Activated T-cell treated with anti-CD3 and anti-CD28 coated beads, Interleukin-2, amount 50 U/mL, for 1 hour (primary cell): ENCODE measurements around the gene ADAM10.
"Not testable (repeated sequence)": the region's sequence is repeated elsewhere in the genome, so short reads cannot be mapped to it uniquely, and the experiment has no call there.

Experiments
- DNase-seq: peaks from one replicate; pipeline ENCODE4 v3.0.0-alpha.2; 2020

The ADAM10 gene

DNA sequence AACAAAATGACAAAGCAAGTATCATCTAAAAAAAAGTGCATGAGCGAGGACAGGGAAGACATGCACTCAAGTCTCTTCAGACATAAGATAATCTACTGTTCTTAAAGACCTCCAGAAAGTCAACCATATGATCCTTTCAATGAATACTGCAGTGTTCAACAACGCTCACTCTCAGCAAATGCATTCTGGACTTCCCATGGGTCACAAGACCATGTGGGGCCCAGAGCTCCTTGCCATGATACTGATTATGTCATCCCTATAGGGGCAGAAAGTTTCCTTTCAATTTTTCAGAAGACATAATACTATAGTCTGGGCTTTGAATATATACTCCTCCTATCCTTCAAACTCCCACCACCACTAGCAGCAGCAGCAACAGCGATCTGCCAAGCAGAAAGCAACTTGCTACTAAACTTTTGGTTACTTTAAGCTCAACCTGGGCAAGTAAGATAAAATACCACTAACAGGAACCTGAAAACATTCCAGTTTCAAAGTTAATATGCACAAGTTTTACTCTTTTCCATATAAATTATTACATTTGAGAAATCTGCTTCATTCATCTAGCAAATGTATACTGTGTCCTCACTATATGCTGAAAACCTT lies 143.5 kb downstream of the ADAM10 start:
- no peak for DNase-seq

GRCh38 chr15:58604455-58604923 lies 145.0 kb downstream of the ADAM10 start:
- no peak for DNase-seq

DNA sequence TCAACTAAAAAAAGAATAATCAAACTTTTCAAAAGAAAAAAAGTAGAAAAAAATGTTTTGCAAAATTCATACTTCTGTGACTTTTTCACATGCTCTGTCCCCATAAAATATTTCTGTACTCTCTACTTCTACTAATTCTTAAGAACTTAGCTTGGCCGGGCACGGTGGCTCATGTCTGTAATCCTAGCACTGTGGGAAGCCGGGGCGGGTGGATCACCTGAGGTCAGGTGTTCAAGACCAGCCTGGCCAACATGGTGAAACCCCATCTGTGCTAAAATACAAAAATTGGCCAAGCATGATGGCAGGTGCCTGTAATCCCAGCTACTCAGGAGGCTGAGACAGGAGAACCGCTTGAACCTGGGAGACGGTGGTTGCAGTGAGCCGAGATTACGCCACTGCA lies 145.6 kb downstream of the ADAM10 start:
- not testable (repeated sequence) for DNase-seq

GRCh38 chr15:58602823-58603222 lies 146.7 kb downstream of the ADAM10 start:
- DNase-seq: no peak

- DNase-seq: no peak
Measured at GRCh38 chr15:58598829-58599210, 150.7 kb downstream of the ADAM10 start.

DNA sequence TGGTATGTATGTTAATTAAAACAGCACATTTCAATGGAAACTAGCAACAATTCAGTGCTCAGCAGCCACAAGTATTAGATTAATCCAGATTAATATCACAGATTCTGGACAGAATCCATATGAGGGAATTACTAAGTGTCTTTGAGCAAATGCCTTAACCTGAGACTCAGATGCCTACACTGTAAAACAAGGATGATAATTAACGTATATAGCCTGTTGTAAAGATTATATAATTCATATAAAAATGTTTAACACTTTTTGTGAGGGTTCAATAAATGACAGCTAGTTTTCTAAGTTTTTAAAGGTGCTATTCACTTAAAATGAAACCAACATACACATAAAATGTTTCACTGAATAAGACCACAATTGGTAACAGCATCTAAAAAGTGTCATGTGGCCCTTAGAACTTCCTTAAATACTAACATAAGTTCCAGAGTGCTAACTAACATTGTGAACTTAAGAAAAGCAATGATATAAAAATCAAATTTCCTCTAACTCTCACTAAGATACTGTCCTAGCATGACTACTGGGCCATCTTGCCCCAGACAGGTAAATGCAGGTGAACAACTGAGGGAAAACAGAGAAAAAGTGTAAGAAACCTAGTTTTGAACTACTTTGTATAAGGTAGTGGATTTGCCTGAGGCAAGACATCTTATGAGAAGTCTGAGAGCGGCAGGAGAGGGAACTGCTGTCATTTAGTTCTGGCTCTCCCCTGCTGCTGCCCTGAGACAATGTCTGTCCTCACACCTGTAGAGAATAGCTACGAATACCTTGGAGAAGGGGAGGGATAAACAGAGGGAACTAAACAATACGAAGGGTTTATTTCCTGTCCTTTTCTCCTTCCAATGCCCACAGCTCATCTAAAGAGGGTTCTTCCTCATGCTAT lies 151.3 kb downstream of the ADAM10 start:
- DNase-seq: no peak

DNA sequence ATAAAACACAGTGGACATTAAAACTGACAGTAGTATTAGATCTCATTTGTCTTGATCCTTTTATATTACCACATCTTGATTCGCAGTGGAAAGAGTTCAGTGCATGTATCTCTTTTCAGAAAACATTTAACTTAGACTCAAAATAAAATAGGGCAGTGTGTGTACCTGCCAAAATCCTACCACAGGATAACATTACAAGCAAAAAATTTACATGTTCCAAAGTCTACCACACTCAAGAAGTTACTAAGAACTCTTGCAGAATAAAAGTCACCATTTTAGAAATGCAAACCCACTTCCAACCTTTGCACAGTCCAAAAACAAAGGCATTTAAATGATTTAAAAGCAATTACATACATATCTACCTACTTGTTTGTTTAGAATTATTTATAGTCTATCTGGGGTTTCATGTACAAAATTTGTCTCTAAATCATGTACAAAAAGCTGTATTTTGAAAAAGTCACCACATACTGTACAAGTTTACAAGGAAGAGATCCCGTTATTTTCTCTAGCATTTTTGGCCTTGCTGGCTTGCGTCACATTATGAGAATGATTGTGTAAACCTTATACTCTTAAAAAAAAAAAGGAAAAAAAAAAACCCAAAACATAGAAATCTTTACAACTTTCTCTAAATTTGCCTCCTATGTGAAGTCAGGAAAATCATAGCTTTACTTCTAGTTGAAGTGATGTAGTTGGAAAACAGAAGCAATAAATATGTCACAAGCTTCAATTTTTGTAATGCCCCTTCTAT lies 153.8 kb downstream of the ADAM10 start:
- no peak for DNase-seq

DNA sequence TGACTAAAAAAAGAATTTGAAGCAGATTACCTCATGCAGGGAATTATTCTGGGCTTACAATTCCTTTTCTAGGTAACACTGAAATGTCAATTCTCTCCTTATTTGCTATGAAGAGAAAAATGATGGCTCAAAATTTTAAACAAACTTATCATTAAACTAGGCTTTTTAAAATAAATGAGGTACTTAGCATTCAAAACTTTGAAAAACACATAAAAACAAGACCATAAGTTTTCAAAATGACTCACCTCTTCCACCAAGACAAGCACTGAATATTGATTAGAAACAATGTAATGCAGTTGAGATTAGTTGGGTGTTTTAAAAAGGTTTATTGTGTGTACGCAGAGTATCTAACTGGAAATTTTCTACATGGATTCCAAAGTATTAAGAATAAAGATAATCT lies 154.6 kb downstream of the ADAM10 start:
- no peak for DNase-seq

DNA sequence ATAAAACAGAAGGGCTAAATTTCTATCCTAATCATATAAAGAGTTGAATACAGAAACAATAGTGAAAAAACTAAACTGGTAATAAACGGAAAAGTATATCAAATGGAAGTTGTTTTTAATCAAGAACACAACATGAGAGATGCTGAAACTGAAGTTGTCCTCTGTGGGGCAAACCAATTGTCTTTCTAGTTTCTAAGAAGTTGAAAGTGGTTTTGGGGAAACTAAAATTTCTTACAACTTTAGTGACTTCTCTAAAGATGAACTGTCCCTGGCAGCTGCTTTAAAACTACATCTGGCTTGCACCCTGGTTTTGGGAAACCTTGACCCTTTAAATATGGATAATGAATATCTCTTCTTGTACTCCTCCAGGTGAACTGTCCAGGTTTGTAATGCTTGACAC lies 155.6 kb downstream of the ADAM10 start:
- DNase-seq: no peak

DNA sequence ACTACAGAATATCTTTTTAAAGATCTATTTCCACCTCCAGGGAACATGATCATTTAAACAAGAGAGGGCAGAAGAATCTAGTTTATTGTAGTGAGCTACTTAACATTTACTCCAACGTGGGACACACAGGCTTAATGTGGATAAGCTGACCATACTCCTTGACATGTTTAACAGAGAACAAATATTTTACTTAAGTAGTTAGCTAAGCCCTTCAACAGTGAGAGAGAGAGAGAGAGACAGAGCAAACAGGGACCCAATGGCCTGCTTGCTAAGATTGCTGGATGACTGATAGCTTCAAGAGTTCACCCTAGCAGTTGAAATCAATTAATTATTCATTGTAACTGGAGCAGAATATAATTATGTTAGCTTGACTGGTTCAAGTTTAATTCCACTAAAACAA lies 158.6 kb downstream of the ADAM10 start:
- DNase-seq: no peak

- no peak for DNase-seq
Measured at GRCh38 chr15:58590236-58590635, 159.3 kb downstream of the ADAM10 start.

GRCh38 chr15:58589047-58589446 lies 160.5 kb downstream of the ADAM10 start:
- DNase-seq: no peak

- no peak for DNase-seq
Measured at GRCh38 chr15:58588096-58588495, 161.4 kb downstream of the ADAM10 start.

- no peak for DNase-seq
Measured at GRCh38 chr15:58587486-58587885, 162.0 kb downstream of the ADAM10 start.

DNA sequence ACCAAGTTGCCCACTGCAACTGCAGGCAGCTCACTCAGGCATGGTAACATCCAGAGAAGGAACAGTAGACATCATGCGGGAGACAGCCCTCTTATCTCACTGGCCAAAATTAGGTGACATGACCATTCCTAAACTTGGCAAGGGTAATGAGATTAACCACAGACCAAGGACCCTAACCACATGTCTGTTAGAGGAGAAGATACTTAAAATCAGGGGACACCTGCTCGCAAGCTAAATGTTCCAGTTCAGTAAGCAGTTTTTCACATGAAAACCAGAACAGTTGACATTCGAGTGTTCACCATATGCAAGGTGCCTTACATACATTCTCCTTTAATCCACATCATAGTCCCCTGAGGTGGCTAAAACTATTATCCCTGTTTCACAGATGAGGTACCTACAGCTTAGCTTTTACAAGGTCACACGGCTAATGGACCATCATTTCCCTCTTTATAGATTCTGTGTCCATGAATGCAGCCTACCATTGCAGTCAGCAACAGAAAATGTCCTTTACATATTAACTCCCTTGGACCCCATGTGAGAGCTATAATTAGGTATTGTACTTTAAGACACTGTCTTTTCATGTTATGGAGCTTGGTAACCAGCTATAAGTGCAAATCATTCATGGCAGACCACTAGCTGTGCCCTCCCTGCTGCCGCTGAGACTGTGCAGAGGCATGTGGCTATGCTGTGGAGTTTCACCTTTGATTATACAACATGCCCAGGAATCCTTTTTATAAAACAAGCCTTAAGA lies 163.6 kb downstream of the ADAM10 start:
- no peak for DNase-seq

GRCh38 chr15:58584789-58585461 lies 164.6 kb downstream of the ADAM10 start:
- no peak for DNase-seq

DNA sequence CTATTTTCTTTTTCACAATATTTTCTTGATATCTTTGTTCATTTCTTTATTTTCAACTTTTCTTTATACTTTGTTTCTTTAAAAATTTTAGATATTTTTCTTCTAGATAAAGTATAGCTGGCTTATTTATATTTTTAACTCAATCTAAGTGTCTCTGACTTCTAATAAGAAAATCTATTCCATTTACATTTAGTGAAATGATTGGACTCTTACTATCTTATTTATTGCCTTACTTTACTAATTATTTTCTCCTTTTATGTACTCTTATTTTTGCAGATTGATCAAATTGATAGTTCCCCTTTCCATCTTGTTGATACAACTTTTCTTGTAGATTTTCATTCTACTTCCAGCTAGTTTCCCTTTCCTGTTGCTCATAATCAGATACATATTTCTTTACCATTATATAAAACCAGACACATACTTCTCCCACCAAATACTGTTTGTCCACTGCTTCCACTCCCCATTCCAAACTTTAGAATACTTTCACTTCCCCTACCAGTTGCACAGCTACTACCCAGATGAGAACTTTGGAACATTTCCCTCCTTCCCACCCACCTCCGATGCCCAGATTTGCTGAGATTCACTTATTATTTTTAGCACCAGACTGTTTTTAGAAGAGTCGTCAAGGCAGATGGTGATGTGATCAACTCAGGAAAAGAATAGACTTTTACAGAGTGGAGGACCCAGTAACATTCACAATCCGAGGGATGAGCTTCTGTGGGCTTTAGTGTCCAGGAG lies 166.2 kb downstream of the ADAM10 start:
- DNase-seq: no peak

DNA sequence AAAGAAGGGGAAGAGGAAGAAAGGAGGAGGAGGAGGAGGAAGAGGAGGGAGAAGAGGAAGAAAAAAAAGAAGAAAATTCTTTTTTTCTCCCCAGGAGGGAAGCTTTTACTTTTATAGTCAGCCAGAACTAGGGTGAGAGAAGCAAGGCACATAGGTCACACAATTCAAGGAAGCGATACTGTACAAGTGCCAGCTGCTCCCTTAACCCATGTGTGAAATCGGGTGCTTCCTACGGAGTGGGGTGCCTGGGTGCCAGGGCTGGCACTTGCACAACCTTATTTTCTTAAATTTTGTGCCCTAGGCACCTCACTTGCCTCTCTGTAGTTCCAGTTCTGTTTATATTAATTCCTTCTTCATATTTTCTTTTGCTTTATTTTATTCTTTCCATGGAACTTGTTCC lies 167.3 kb downstream of the ADAM10 start:
- DNase-seq: no peak

- DNase-seq: no peak
Measured at GRCh38 chr15:58576657-58577056, 172.8 kb downstream of the ADAM10 start.

DNA sequence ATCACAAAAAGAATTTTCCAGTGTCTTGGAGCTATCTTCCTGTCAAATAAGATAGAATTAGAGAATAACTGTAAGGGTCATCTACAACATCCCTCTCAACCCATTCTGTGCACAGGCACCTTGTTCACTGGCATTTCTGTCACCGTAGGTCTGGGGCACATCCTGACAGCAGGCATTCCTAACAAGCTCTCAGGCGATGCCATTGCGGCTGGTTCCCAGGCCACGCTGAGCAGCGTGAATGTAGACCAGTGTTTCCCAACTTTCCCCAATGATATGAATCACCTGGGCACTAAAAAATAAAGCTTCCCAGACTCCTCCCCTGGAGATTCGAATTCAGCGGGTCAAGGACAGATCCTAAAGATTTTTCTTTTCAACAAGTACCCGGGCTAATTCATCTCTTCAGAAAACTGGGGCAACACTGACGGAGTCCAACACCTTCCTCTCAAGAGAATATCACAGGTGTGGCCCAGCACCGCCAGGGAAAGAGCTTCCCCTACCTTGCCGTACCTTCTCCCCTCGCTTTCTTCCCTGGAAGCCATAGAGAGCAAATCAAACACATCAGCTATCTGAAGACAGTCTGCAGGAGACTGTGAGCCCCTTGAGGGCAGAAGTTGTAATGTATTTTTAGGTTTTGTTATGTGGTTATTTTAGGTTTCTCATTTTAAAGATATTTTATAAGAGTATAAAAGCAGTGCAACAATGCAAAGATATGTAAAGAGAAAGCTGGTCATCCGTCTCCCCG lies 174.3 kb downstream of the ADAM10 start:
- no peak for DNase-seq

DNA sequence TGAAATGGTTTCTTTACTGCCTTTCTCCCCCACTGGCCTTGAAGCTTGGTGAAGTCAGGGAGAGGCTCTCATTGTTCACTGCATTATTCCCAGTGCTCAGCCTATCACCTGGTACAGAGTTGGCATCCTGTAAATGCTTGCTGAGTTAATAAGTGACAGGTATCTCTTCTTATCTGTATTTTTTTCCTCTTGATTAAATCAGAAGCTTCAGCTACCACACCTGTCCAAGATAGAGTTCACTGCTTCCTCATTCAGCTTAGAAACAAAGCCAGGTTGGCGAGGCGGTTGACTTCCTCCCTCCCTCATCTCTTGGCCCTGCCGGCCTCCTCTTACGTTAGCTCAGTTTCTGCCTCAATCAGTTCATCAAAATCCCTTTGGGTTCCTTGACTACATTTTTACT lies 174.9 kb downstream of the ADAM10 start:
- no peak for DNase-seq
